Kidney epithelial cell (primary cell): Measurements from ENCODE around the gene SLX9. TPM values are rescaled to one million over a fixed set of nuclear protein-coding genes. Genes with fewer than 3 reads are reported as not detected.

ENCODE experiments used
- DNase-seq: peaks from one replicate; pipeline ENCODE4 v3.0.0-alpha.2; 2010; ENCODE audit warnings: low read depth
- H3K27me3 ChIP-seq: 2 replicates; pipeline ENCODE4 v1.6.0; 2011; ENCODE audit warnings: low read length; ENCODE audit not compliant: control insufficient read depth, insufficient read depth
- H3K36me3 ChIP-seq: 2 replicates; pipeline ENCODE4 v1.5.1; 2011; ENCODE audit warnings: low read length; ENCODE audit not compliant: control insufficient read depth, insufficient read depth
- H3K4me3 ChIP-seq: 2 replicates; pipeline ENCODE4 v1.5.1; 2011; ENCODE audit warnings: low read depth, mild to moderate bottlenecking, control low read depth, low read length
- total RNA-seq: library from RNA; depleted of rRNA; stranded (reverse); fragments of >200 nt; gene quantifications from 2 replicates; pipeline ENCODE4 v1.2.3, GENCODE V29; 2015
- TF ChIP-seq, protein P1 (sequence below): IDR thresholded peaks from 2 replicates; pipeline ENCODE4 v1.5.1; 2011; ENCODE audit warnings: mild to moderate bottlenecking, moderate library complexity, low read length, control low read depth, inconsistent platforms; ENCODE audit not compliant: insufficient read depth, poor library complexity, severe bottlenecking

SLX9 gene
- total RNA-seq, 1 donor from 2014 or later: 38.6 TPM

DNA sequence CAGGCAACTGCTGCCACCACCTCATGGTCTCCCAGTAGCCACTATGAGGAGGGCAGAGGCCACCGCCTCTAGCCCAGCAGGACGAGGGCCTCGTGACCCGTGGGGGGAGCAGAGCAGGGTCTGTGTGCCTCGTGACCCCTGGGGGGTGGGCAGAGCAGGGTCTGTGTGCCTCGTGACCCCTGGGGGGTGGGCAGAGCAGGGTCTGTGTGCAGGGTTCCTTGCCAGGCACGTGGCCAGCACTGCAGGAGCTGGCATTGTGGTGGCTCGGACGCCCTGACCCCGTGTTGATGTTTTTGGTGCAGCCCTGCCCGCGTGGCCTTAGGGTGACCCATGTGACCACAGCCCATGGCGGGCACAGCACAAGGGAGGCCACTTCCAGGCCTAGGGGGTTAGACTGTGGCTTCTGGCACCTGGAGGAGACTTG is 52.8 kb downstream of the SLX9 start:
- Histone ChIP-seq H3K4me3 (no peak overlapping the region), H3K27me3 (peaks cover 13% of the 10 kb centered on the region), H3K36me3 (no peaks in the 10 kb centered on the region)
- DNase-seq: no peak
- TF ChIP-seq, protein P1, sequence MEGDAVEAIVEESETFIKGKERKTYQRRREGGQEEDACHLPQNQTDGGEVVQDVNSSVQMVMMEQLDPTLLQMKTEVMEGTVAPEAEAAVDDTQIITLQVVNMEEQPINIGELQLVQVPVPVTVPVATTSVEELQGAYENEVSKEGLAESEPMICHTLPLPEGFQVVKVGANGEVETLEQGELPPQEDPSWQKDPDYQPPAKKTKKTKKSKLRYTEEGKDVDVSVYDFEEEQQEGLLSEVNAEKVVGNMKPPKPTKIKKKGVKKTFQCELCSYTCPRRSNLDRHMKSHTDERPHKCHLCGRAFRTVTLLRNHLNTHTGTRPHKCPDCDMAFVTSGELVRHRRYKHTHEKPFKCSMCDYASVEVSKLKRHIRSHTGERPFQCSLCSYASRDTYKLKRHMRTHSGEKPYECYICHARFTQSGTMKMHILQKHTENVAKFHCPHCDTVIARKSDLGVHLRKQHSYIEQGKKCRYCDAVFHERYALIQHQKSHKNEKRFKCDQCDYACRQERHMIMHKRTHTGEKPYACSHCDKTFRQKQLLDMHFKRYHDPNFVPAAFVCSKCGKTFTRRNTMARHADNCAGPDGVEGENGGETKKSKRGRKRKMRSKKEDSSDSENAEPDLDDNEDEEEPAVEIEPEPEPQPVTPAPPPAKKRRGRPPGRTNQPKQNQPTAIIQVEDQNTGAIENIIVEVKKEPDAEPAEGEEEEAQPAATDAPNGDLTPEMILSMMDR: no peak

DNA sequence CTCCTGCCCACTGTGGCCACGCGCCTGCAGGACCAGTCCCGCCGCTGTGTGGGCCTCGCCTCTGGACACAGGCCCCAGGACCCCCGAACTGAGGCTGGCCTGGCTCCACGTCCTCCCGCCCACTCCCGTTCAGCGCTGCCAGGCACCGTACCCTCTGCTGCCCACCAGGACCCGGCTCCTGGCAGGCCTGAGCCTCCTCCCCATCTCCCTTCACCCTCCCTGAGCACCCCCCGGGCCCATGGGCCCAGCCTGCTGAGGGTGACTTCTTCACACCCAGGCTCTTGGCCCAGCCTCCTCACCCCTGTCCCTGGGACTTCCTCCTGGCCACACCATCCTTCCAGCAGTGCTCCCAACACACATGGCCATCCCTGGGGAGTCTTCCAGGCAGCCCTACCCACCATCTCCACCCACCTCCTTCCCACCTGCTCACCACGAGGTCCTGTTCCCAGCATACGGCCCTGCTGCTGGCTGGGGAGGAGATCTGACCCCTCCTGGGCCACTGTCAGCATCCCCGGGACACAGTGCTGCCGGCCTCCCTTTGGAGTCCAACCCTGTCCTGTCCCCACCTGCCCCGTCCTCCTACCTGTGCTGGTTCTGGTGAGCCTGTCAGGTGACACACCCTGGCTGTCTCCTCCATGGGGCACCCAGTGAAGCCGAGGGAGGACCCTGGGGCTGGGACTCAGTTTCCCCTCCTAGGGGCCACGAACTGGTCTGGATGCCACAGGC is 53.7 kb downstream of the SLX9 start:
- TF ChIP-seq, protein P1: no peak
- Histone ChIP-seq H3K36me3 (no peaks in the 10 kb centered on the region), H3K4me3 (no peak overlapping the region), H3K27me3 (peaks cover 9% of the 10 kb centered on the region)
- DNase-seq: no peak

DNA sequence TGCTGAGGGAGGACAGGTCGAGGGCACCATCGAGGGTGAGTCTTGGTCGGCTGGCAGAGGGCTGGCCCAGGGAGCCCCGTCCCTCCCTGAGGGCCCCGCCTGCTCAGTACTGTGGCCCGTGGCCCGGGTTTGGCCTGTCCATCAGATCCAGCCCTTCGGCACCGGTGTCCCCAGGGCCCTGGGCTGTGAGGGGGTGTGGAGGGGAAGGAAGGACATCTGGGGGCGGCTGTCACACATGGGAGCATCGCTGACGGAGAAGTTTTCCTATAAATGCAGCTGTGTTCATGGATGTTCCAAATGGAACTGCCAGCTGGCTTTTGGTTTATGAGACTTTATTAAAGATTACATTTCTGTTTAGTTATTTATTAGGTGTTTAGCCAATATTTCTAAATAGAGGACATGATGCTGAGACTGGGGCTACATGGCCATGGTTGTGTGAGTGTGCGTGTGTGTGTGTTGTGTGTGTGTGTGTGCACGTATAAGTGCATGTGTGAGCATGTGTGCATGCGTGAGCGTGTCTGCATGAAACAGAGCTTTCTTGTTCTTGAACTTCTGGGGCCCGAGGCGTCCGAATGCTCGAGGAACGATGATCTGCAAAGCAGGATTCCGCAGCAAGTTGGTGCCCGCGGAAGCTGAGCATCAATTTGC is 54.3 kb downstream of the SLX9 start:
- no peak overlapping the region for H3K4me3 ChIP-seq
- H3K36me3 ChIP-seq: no peaks in the 10 kb centered on the region
- TF ChIP-seq, protein P1: no peak
- peaks cover 9% of the 10 kb centered on the region for H3K27me3 ChIP-seq
- no peak for DNase-seq

DNA sequence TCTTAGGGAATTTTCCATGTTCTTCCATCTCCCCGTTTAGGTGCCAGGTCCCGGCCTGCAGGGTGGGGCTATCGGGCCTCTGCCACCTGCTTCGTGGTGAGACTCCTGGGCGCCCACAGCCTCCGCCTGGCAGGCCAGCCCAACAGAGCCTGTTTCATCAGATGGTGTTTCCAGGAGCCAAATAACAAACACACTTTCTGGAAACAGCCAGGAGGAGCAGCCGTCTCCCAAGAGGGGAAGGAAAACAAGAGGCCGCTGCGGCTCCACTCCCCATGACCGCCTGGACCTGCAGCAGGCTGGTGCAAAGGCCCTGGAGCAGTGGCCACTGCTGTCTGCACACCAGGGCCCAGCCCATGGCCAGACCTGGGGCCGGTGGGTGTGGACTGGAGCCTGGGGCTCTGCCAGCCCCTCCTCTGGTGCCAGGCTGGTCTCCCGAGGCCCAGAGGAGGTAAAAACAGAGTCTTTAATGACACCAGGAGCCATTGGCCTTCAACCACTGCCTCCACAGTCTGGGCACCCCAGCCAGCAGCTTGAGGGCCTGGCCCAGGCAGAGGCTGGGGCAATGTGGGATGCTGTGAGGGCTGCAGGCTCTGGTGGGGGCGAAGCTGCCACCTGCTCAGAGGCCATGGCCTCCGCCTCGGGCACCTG is 55.0 kb downstream of the SLX9 start:
- peaks cover 9% of the 10 kb centered on the region for H3K27me3 ChIP-seq
- TF ChIP-seq, protein P1: no peak
- H3K36me3 ChIP-seq: no peaks in the 10 kb centered on the region
- DNase-seq: no peak
- no peak overlapping the region for H3K4me3 ChIP-seq

DNA sequence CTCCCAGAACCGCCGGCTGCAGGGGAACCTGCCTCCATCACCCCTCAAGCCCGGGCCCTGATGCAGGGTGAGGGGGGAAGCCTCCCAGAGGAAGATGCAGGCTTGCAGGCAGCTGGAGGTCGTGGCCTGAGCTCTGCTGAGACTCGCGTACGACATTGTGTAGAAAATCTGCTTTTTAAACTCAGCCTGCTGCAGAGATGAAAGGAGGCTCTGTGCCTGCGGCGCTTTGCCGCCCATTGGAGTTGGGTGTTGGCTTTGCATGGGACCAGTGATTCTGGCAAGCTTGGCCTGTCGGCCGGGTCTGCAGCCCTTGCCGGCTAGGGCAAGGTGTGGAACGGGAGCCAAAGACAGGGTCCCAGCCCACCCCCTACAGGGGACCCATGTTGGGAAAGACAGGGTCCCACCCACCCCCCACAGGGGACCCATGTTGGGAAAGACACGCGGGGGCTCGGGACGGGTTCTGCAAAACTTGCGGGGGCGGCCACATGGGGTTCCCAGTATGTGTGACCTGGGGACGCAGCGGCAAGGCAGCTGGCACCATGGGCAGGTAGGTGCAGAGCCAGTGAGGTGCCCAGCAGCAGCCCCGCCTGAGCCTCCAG is 55.6 kb downstream of the SLX9 start:
- Histone ChIP-seq H3K27me3 (peaks cover 9% of the 10 kb centered on the region), H3K4me3 (no peak overlapping the region), H3K36me3 (no peaks in the 10 kb centered on the region)
- TF ChIP-seq, protein P1: no peak
- no peak for DNase-seq
